Ecto neural progenitor cell (in vitro differentiated cells): ENCODE measurements around the gene HOATZ.
A peak's percentile ranks its signal among the peaks of the same experiment; 100 is the strongest.

Experiments
- DNase-seq: peaks from one replicate; pipeline ENCODE4 v3.0.0-alpha.2; 2018; ENCODE audit warnings: low spot score

The HOATZ gene

DNA sequence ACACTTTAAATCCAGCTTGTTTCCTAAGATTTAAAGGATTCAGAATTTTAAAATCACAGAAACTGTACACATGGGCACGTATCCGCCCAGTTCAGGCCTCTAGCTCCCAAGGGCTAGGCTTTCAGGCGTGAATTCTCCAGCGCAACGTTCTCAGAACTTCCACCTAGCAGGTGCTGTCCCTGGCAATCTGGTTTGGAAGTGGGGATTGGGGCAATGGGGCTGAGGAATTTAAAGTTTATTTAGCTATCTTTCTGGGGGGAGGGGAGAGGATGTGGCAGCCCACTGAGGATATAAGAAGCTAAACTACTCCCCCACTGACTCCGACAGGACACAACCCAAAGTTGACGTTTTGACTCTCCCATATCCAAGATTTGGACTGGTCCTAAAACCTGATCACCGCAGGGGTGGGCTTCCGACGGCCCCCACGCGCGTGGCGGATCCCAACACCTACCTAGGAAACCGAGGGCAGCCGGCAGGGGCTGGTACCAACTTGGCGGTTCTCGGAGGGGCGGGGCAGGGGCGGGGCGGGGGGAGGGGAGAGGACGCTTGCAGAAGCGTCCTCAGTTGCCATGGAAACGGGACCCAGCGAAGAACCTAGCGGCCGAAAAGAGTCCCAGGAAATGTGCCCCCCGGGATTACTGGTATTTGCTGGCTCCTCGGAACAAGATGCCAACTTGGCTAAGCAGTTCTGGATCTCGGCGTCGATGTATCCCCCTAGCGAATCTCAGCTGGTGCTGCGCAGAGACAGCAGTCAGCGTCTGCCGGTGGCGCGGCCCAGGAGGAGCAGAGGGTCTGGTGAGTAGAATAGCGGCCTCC, at the start of gene HOATZ:
HOATZ (plus strand) TSS at position 563 of the 816 bp plus-strand sequence; CDS start at position 570, 7 bp downstream.
- peak; percentile 85 for DNase-seq

DNA sequence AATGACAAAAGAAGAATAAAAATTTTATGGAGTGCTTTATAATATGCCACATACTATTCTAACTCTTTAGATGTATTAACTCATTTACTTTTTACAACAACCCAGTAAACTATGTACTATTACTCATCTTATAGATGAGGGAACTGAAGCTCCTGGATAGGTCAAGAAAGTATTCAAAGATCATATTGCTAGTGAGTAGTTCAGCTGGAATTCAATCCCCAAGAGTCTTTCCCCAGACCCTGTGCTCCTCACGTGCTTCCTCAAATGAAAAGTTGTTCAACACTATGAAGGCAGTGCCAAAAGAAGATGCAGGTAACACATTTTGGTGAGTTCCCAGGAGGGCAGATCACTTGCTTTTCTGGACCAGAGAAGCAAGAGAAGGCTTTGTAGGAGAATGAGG, 49.2 kb upstream of the HOATZ start:
- DNase-seq = no peak

DNA sequence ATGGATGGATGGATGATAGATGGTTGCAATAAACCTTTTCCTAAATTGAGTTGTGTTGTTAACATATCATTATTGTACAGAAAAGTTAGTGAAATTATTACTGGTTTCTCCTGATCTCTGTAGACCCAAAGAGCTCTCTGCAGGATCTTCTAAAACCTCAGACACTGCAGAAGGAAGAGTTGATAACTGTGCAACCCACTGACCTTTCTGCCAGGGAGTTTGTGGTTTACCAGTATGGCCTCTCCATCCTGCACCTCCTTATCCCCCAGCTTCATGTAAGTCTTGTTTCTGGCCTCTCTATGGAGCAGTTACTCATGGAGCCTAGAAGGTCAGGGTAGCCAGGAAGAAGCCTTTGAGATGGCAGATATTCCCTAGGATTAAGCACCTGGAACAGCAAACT, 48.0 kb upstream of the HOATZ start:
- DNase-seq = no peak

DNA sequence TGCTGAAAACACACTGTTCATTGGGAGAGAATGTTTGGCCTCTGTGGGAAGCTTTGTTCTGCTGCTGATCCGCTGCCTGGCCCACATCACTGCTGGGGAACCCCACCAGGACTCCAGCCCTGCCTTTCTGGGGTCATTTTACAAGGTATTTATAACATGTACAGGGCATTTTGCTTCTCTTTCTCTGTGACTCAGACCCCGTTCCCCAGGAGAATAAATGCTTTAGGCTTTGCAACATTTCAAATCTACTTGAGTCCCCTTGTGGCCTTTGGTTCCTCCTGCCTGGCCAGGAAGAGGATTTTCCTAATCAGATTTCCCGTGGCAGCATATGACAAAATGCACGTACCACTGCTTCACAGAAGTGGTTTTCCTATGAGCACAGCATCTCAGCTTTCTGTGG, 45.4 kb upstream of the HOATZ start:
- no peak for DNase-seq

GRCh38 chr11:111472228-111472627, 42.4 kb upstream of the HOATZ start:
- no peak for DNase-seq

GRCh38 chr11:111474432-111474831, 40.1 kb upstream of the HOATZ start:
- no peak for DNase-seq

- no peak for DNase-seq
Observed at GRCh38 chr11:111476366-111476765, 38.2 kb upstream of the HOATZ start.

- DNase-seq = no peak
Observed at GRCh38 chr11:111476956-111477355, 37.6 kb upstream of the HOATZ start.

DNA sequence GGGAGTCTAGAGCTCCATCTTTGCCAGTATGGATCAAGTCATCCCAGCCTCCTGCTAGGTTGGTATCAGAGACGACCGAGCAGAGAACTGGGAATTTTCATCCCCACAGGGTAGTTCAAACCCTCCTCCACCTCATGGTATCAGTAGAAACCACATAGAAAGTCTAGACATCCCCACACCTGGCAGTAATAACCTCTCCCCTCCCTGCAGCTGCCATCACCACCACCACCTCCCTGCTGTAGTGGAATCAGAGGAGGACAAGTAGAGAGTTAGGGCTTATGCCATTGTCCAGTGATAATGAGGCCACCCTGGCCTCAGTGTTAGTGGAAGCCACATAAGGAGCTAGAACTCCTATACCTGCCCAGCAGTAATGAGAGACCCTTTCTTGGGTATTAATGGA, 36.7 kb upstream of the HOATZ start:
- no peak for DNase-seq

- DNase-seq = no peak
Observed at GRCh38 chr11:111479666-111480065, 34.9 kb upstream of the HOATZ start.

GRCh38 chr11:111483431-111483830, 31.1 kb upstream of the HOATZ start:
- no peak for DNase-seq

DNA sequence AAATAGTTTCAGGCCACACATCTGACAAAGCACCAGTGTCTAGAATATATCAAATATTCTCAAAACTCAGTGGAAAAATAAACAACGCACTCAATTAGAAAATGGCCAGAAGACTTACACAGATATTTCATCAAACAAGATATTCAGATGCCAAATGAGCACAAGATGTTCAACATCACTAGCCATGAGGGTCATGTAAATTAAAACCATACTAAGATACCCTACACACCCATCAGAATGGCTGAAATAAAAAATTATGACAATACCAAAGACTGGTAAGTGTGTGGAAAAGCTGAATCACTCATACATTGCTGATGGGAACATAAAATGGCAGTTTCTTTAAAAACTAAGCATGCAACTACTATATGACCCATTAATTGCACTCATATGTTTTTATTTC, 24.1 kb upstream of the HOATZ start:
- no peak for DNase-seq

DNA sequence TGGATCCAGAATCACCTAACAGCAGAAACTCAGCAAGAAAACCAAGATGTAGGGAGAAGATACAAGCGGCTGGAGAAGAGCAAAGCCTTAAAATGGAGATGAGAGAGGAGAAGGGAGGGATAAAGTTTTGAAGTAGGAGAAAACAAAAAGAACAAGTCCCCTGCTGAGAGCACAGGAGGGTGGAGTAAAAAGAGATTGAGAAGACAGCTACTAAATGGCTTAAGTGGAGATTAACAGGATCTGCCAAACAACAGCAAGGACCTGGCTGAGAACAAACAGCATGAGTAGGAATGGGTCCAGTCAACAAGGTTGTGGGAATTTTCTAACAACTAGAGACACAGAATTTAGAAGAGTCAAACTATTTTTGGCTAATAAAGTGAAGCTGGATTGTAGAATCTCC, 20.5 kb upstream of the HOATZ start:
- DNase-seq = no peak

GRCh38 chr11:111499483-111499882, 15.1 kb upstream of the HOATZ start:
- DNase-seq = no peak

GRCh38 chr11:111500481-111500880, 14.1 kb upstream of the HOATZ start:
- no peak for DNase-seq

DNA sequence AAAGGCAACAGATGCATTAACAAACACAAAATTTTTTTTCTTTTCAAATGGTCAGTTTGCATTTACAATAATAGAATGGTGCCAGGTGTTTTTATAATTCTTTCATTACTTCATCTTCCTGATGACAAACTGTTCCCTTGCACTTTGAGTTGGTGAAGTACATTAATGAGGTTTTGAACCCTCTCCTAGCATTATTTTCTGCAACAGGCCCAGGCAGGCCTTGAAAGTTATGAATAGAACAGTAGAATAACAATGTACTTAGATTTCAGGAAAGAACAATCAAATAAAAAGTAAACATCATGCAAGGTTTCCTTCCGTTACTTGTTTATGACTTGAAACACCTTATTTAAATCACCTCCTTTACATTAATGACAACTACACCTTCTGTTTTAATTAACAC, 12.0 kb upstream of the HOATZ start:
- no peak for DNase-seq

- no peak for DNase-seq
Observed at GRCh38 chr11:111510311-111510710, 4.3 kb upstream of the HOATZ start.

DNA sequence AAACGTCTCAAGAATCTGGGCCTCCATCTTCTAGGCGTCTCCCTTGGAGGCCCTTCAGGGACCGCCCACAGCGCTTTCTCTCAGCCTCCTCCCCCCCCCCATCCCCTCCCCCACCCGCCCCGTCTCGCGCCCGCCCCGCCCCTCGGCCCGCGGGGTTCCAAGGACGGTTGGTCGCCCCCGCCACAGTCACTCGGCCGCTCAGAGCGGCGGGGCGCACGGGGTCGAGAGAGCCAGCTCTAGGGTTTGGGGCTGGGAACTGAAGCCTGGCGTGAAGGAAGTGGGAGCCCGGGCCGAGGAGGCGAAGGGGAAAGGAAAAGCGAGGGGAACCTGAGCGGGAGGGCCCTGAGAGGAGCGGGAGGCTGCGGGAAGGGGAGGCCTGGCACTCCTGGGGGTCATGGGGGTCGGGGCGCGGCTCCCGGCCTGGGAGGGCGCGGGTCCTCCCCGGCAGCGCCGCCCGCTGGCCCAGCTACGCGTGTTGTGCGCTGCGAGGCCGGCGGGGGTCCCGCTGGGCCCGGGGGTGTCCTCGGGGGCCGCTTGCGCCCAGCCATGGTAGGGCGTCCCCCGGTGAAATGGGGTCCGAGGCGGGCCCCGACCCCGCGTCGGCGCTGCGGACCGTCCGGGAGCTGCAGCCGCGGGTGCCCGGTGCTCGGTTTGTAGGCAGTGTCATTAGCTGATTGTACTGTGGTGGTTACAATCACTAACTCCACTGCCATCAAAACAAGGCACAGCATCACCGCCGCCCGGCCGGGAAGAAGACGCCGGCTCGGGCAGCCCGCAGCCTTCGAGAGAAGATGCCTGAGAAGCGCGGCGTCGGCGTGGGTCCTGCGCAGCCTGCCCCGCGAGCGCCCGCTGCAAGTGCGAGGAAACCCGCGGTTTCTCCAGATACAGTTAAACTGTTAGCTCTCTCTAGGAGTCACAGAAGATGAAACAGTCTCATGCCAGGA, 2.0 kb upstream of the HOATZ start, which contains the start of gene BTG4:
BTG4 (minus strand) TSS at position 91 of the 944 bp plus-strand sequence. CDS start 13,610 bp downstream, outside the sequence.
- peak; percentile 66 for DNase-seq

DNA sequence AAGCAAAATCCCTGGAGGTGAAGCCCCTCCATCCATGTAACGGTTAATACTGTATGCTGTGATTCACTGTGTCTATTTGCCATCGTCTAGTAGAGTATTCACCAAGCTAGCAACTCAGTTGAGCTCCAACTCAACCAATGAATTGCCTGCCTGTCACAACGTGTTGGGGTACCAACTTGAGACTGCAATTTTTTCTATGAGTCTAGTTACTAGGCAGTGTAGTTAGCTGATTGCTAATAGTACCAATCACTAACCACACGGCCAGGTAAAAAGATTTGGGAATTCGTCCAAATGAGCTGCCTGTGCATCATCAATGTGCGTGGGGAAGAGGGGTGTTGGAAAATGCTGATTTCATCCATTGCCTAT, 1.4 kb upstream of the HOATZ start:
- no peak for DNase-seq

GRCh38 chr11:111515591-111515990, 1.0 kb downstream of the HOATZ start:
- DNase-seq = no peak

DNA sequence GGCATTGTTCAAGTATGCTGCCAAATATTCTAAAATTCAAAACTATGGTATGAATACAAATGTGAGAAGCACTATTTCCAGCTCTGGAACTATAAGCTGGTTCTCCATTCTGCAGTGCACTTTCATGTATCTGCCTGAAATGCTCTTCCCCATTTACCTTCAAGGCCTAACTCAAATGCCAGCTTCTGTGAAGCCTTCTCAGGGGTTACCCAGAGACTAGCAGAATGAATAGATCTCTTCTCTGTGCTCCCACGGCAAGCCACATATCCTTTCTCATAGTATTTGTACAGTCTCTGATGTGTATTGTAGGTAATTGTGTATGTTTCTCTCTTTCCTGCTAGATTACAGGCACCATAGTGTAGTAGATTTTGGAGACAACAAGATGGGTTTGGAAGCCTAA, 4.1 kb downstream of the HOATZ start:
- DNase-seq = no peak

DNA sequence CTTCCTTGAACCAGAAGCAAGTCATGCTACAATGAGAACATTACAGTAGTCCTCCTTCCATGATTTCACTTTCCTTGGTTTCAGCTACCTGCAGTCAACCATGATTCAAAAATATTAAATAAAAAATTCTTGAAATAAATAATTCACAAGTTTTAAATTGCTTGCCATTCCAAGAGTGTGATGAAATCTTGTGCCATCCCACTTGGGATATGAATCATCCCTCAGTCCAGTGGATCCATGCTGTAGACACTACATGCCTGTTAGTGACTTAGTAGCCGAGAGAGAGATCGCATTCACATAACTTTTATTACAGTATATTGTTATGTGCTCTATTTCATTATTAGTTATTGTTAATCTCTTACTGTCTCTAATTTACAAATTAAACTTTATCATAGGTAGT, 6.0 kb downstream of the HOATZ start:
- no peak for DNase-seq

DNA sequence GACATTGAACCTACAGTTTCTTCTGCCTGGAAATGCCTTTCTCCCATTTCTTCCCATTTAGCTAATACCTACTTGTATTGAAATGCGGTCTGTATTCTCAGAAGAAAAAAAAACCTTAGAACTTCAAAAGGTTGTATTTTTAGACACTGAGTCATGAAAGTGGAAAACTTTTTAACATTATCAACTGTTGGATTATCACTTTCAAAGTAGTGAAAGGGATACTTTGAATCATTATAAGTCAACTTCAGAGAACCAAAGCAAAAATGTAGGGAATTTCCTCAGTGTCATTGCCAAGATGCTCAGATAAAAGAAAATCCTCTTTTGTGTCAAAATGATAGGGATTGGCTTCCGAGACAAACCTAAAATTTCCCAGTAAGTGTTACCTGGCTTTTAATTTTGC, 6.6 kb downstream of the HOATZ start:
- DNase-seq = no peak
